Measurements from ENCODE around the gene ACTN4.
A peak's percentile ranks its signal among the peaks of the same experiment; 100 is the strongest.

ACTN4 gene

GRCh38 chr19:38685666-38686529 lies 38.4 kb downstream of the ACTN4 start:
- peaks cover 14% of the 10 kb centered on the region for H4K20me1 ChIP-seq (ENCODE audit: insufficient read depth, low read length, poor library complexity, severe bottlenecking)
- peaks cover 10% of the 10 kb centered on the region; the same call in 1 of the 2 replicates for H3K36me3 ChIP-seq (ENCODE audit: insufficient read depth, low read length)
- no peaks in the 10 kb centered on the region for H3K9me2 ChIP-seq (replicated peaks; ENCODE audit: low read depth, low read length)
- peak overlapping the region; percentile 67 for H3K9ac ChIP-seq (ENCODE audit: low read depth, low read length, poor library complexity, severe bottlenecking)
- peak; percentile 54 for TF ChIP-seq CTCF (conservative IDR thresholded peaks at IDR 0.05; ENCODE audit: low read length)
- no peak for TF ChIP-seq EZH2phosphoT487 (IDR thresholded peaks at IDR 0.05; ENCODE audit: borderline replicate concordance)
- no peaks in the 10 kb centered on the region; the same call in 1 of the 2 replicates for H3F3A ChIP-seq (ENCODE audit: low read depth)
- peak overlapping the region; percentile 73 for H3K4me2 ChIP-seq (ENCODE audit: low read depth, low read length, poor library complexity, severe bottlenecking)
- H3K79me2 ChIP-seq (ENCODE audit: insufficient read depth, low read length), result peaks cover 100% of the 10 kb centered on the region
- H3K27me3 ChIP-seq (ENCODE audit: insufficient read depth, low read length, poor library complexity, severe bottlenecking), result no peaks in the 10 kb centered on the region
- peaks cover 87% of the 10 kb centered on the region for H3K4me1 ChIP-seq (ENCODE audit: insufficient read depth, low read length, poor library complexity, severe bottlenecking)
- H3K4me3 ChIP-seq (ENCODE audit: low read length, poor library complexity, severe bottlenecking), result peak overlapping the region; percentile 58
- no peak overlapping the region for H2AFZ ChIP-seq (ENCODE audit: low read length)
- no peaks in the 10 kb centered on the region for H3K9me3 ChIP-seq (ENCODE audit: insufficient read depth, low read depth, low read length)

GRCh38 chr19:38686530-38686888 lies 39.1 kb downstream of the ACTN4 start:
- no peaks in the 10 kb centered on the region for H3K9me3 ChIP-seq (ENCODE audit: insufficient read depth, low read depth, low read length)
- peak overlapping the region; percentile 58 for H3K4me3 ChIP-seq (ENCODE audit: low read length, poor library complexity, severe bottlenecking)
- H3K27me3 ChIP-seq (ENCODE audit: insufficient read depth, low read length, poor library complexity, severe bottlenecking), result no peaks in the 10 kb centered on the region
- H3K4me2 ChIP-seq (ENCODE audit: low read depth, low read length, poor library complexity, severe bottlenecking), result peak overlapping the region; percentile 73
- H3K9ac ChIP-seq (ENCODE audit: low read depth, low read length, poor library complexity, severe bottlenecking), result peak overlapping the region; percentile 67
- no peak for TF ChIP-seq EZH2phosphoT487 (IDR thresholded peaks at IDR 0.05; ENCODE audit: borderline replicate concordance)
- TF ChIP-seq CTCF (conservative IDR thresholded peaks at IDR 0.05; ENCODE audit: low read length), result no peak
- peaks cover 85% of the 10 kb centered on the region for H3K4me1 ChIP-seq (ENCODE audit: insufficient read depth, low read length, poor library complexity, severe bottlenecking)
- H3K9me2 ChIP-seq (replicated peaks; ENCODE audit: low read depth, low read length), result no peaks in the 10 kb centered on the region
- H2AFZ ChIP-seq (ENCODE audit: low read length), result no peak overlapping the region
- H4K20me1 ChIP-seq (ENCODE audit: insufficient read depth, low read length, poor library complexity, severe bottlenecking), result peaks cover 14% of the 10 kb centered on the region
- H3K36me3 ChIP-seq (ENCODE audit: insufficient read depth, low read length), result peaks cover 10% of the 10 kb centered on the region; the same call in 1 of the 2 replicates
- H3F3A ChIP-seq (ENCODE audit: low read depth), result no peaks in the 10 kb centered on the region; the same call in 1 of the 2 replicates
- H3K79me2 ChIP-seq (ENCODE audit: insufficient read depth, low read length), result peaks cover 100% of the 10 kb centered on the region

GRCh38 chr19:38687837-38688378 lies 40.5 kb downstream of the ACTN4 start:
- H3K4me3 ChIP-seq (ENCODE audit: low read length, poor library complexity, severe bottlenecking), result no peak overlapping the region
- no peak overlapping the region for H3K4me2 ChIP-seq (ENCODE audit: low read depth, low read length, poor library complexity, severe bottlenecking)
- TF ChIP-seq CTCF (conservative IDR thresholded peaks at IDR 0.05; ENCODE audit: low read length) (no peak), EZH2phosphoT487 (IDR thresholded peaks at IDR 0.05; ENCODE audit: borderline replicate concordance) (no peak)
- H3K9me3 ChIP-seq (ENCODE audit: insufficient read depth, low read depth, low read length), result no peaks in the 10 kb centered on the region
- H3K4me1 ChIP-seq (ENCODE audit: insufficient read depth, low read length, poor library complexity, severe bottlenecking), result peaks cover 87% of the 10 kb centered on the region
- no peaks in the 10 kb centered on the region for H3K9me2 ChIP-seq (replicated peaks; ENCODE audit: low read depth, low read length)
- H3K36me3 ChIP-seq (ENCODE audit: insufficient read depth, low read length), result peaks cover 10% of the 10 kb centered on the region; the same call in 1 of the 2 replicates
- H4K20me1 ChIP-seq (ENCODE audit: insufficient read depth, low read length, poor library complexity, severe bottlenecking), result peaks cover 16% of the 10 kb centered on the region
- no peaks in the 10 kb centered on the region for H3K27me3 ChIP-seq (ENCODE audit: insufficient read depth, low read length, poor library complexity, severe bottlenecking)
- no peak overlapping the region for H3K9ac ChIP-seq (ENCODE audit: low read depth, low read length, poor library complexity, severe bottlenecking)
- no peak overlapping the region for H2AFZ ChIP-seq (ENCODE audit: low read length)
- peaks cover 5% of the 10 kb centered on the region for H3F3A ChIP-seq (ENCODE audit: low read depth)
- peaks cover 100% of the 10 kb centered on the region for H3K79me2 ChIP-seq (ENCODE audit: insufficient read depth, low read length)
